SK-MEL-5 (cell line): ENCODE data around the gene SUSD4. TPM values are rescaled to one million over a fixed set of nuclear protein-coding genes. Genes with fewer than 3 reads are reported as not detected.

Source experiments
- small RNA-seq, 2 experiments: library from RNA; depleted of rRNA; stranded (forward); fragments of <200 nt; gene quantifications; one replicate each; pipeline ENCODE3, GENCODE V24; 2014
- total RNA-seq: library from RNA; depleted of rRNA; stranded (reverse); fragments of >200 nt; shearing (Covaris generic); gene quantifications from 2 replicates; pipeline ENCODE4 v1.2.3, GENCODE V29; 2014; rRNA removed

Gene SUSD4
- total RNA-seq, 1 experiment from 2014 or later = not detected

Small RNAs within 50 kb of the gene (small RNA-seq; reads per million reads assigned to genes)
- 0 reads per million in 2 experiments for gene RNU4-57P

Other genes with a start within 250 kb of the SUSD4 start
- gene TLR5, start 220.9 kb downstream of the SUSD4 start, total RNA-seq = 0.05 and 0.48 TPM in 2 replicates
- not detected in 2 replicates for gene CCDC185, start 29.2 kb upstream of the SUSD4 start, total RNA-seq